Measurements from ENCODE around the gene SMIM1. TPM values are rescaled to one million over a fixed set of nuclear protein-coding genes. Genes with fewer than 3 reads are reported as not detected.
A peak's percentile ranks its signal among the peaks of the same experiment; 100 is the strongest.

The SMIM1 gene
- total and polyA plus RNA-seq, 9 of the 15 experiments (the other 6 are each of a cell fraction or from before 2014, with no cell fraction given) = 2.3 to 125 (median 24.3) TPM

DNA sequence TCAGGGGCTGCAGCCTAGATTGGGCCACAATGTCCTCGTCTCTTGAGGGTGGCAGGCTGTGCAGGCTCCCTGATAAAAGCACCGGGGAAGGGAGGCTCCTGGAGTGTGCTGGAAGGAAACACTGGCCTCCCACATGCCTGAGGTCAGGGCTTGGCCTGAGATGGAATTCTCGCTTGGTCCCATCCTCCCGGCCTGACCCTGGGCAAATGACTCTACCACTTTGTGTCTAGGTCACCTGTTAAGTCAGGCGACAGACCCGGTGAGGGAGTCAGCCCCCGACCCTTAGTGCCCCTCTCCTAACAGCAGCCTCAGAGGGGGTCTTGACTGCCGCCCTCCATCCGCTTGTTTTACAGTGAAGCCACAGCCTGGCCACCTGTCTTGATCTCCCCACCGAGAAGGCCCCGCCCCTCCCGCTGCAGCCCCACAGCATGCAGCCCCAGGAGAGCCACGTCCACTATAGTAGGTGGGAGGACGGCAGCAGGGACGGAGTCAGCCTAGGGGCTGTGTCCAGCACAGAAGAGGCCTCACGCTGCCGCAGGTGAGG, 2.5 kb downstream of the SMIM1 start (continued):
- TF ChIP-seq ZNF764 (CRISPR knock-in tag; IDR thresholded peaks at IDR 0.05; ENCODE audit: low read depth) = no peak
- no peak for TF ChIP-seq AFF1 (IDR thresholded peaks at IDR 0.05; ENCODE audit: low read depth in 1 of 2, partially characterized antibody in 2 of 2)
- no peak for TF ChIP-seq FOXA1 (IDR thresholded peaks at IDR 0.05; ENCODE audit: borderline replicate concordance)
- no peak for TF ChIP-seq PREB (CRISPR knock-in tag; IDR thresholded peaks at IDR 0.05)
- TF ChIP-seq, protein P1, sequence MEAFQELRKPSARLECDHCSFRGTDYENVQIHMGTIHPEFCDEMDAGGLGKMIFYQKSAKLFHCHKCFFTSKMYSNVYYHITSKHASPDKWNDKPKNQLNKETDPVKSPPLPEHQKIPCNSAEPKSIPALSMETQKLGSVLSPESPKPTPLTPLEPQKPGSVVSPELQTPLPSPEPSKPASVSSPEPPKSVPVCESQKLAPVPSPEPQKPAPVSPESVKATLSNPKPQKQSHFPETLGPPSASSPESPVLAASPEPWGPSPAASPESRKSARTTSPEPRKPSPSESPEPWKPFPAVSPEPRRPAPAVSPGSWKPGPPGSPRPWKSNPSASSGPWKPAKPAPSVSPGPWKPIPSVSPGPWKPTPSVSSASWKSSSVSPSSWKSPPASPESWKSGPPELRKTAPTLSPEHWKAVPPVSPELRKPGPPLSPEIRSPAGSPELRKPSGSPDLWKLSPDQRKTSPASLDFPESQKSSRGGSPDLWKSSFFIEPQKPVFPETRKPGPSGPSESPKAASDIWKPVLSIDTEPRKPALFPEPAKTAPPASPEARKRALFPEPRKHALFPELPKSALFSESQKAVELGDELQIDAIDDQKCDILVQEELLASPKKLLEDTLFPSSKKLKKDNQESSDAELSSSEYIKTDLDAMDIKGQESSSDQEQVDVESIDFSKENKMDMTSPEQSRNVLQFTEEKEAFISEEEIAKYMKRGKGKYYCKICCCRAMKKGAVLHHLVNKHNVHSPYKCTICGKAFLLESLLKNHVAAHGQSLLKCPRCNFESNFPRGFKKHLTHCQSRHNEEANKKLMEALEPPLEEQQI (IDR thresholded peaks at IDR 0.05) = no peak
- peak; percentile 31; the same call in 1 of the 2 replicates for TF ChIP-seq JUN (IDR thresholded peaks at IDR 0.05; ENCODE audit: borderline replicate concordance, low read depth, low read length)
- no peak for TF ChIP-seq JUN (CRISPR knock-in tag; IDR thresholded peaks at IDR 0.05; ENCODE audit: borderline replicate concordance)
- TF ChIP-seq ZNF699 (CRISPR knock-in tag; IDR thresholded peaks at IDR 0.05; ENCODE audit: insufficient replicate concordance) = no peak
- TF ChIP-seq TCFL5 (CRISPR knock-in tag; conservative IDR thresholded peaks at IDR 0.05) = no peak
- peak; percentile 49; the same call in 1 of the 2 replicates for TF ChIP-seq SP1 (CRISPR knock-in tag; IDR thresholded peaks at IDR 0.05)
- TF ChIP-seq GATAD2A (IDR thresholded peaks at IDR 0.05) = peak; percentile 75; the same call in 1 of the 2 replicates
- TF ChIP-seq ZNF77 (CRISPR knock-in tag; IDR thresholded peaks at IDR 0.05) = no peak
- TF ChIP-seq, protein P2, sequence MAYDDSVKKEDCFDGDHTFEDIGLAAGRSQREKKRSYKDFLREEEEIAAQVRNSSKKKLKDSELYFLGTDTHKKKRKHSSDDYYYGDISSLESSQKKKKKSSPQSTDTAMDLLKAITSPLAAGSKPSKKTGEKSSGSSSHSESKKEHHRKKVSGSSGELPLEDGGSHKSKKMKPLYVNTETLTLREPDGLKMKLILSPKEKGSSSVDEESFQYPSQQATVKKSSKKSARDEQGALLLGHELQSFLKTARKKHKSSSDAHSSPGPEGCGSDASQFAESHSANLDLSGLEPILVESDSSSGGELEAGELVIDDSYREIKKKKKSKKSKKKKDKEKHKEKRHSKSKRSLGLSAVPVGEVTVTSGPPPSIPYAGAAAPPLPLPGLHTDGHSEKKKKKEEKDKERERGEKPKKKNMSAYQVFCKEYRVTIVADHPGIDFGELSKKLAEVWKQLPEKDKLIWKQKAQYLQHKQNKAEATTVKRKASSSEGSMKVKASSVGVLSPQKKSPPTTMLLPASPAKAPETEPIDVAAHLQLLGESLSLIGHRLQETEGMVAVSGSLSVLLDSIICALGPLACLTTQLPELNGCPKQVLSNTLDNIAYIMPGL (CRISPR knock-in tag; IDR thresholded peaks at IDR 0.05) = no peak
- no peak for TF ChIP-seq RBM15 (IDR thresholded peaks at IDR 0.05; ENCODE audit: insufficient read depth, low read length)
- no peak for TF ChIP-seq ZNF146 (CRISPR knock-in tag; IDR thresholded peaks at IDR 0.05; ENCODE audit: unreplicated experiment)
- TF ChIP-seq SFPQ (IDR thresholded peaks at IDR 0.05; ENCODE audit: low read depth, low read length) = no peak
